HS-27A (cell line): ENCODE data around the gene PDE5A.

Experiments used
- DNase-seq: peaks from one replicate; pipeline ENCODE4 v3.0.0-alpha.2; 2012; ENCODE audit warnings: low read depth, missing footprints

The PDE5A gene

GRCh38 chr4:119521268-119521667, 107.3 kb downstream of the PDE5A start:
- DNase-seq = no peak

DNA sequence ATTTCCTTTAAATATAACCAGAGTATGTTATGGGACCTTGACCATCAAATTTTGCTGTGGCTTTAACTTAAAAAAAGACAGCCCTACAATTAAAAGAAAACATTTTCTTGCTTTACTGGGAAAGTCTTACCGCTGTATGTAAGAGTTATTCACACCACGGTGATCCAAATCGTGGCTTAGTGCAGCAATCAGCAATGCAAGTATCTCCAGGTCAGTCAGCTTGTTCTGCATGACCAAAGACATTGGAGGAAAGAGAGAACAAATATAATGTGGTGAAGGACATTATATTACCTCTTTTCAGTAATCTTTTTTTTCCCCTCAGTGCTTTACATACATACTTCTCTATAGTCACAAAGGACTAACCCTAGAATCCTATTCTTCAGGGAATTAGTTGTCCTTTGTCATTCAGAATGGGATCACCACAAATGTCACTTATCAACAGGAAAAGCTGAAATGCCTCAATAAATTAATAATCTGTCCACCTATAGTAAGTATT, 109.6 kb downstream of the PDE5A start:
- no peak for DNase-seq

- no peak for DNase-seq
Observed at GRCh38 chr4:119518230-119518892, 110.2 kb downstream of the PDE5A start.

- DNase-seq = peak; percentile 24
Observed at GRCh38 chr4:119517361-119518229, 111.0 kb downstream of the PDE5A start.

DNA sequence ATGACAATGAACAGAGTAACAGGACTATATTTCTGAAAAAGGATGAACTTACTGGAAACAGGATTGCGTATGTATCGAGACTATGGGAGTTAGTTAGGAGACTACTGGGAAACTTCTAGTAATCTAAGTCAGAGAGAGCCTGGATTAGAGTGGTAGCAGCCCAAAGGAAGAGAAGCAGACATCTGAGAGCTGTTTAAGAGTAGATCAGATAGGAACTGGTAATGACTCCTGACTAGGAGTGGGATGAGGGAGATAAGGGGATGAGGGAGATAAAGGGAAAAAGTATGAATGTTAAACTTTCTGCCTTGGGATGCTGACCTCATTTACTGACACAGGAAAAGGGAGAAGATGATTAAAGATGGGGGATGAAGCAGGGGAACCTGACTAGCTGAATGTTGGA, 116.2 kb downstream of the PDE5A start:
- no peak for DNase-seq

DNA sequence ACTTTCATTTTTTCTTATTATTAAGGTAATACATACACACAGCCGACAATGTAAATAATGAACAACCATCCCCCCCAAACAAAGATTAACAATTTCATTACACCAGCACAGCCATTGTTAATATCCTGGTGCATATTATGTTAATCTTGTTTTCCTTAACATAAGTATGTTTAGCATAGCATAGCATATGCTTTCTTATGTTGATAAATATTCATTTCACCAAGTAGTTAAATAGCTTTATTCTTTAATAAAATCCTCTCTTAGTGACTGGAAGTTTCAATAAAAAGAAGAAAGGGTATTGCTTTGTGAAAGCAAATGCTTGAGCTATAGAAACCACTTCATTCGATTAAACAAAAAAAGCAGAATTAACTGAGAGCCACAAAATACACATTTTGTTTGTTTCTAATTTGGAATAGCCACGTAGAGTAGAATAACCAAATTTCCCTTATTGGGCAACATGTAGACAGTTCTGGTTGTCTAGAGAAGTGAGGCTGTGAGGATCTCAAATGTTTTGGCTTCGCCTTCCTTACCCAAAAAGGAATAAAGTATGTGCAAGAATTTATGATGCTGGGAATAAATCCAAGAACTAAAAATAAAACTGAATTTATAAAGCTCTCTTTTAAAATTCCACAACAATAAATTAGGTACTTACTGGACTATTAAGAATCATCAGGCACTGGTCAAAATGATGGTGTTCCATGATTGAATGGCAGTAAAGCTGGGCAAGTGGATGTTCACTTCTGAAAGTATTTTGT, 118.0 kb downstream of the PDE5A start:
- no peak for DNase-seq

DNA sequence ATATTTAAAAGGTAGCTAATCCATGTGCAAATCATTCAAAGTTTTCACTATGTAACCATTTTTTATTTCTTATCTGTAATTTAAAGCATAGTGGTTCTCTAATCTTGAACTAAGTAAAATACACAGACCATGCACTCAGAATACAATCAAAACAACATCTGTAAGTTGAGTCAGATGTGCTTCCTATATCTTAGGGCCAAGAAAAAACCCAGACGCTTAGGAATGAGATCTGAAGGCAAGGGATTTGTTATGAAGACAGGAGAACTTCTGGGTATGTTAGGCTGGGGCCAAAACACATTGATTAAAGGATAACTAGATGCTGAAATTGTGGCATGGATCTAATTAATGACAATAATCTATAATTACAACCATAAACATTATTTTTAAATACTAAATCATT, 120.3 kb downstream of the PDE5A start:
- no peak for DNase-seq

- no peak for DNase-seq
Observed at GRCh38 chr4:119506806-119507205, 121.8 kb downstream of the PDE5A start.

GRCh38 chr4:119504616-119505015, 124.0 kb downstream of the PDE5A start:
- DNase-seq = no peak

DNA sequence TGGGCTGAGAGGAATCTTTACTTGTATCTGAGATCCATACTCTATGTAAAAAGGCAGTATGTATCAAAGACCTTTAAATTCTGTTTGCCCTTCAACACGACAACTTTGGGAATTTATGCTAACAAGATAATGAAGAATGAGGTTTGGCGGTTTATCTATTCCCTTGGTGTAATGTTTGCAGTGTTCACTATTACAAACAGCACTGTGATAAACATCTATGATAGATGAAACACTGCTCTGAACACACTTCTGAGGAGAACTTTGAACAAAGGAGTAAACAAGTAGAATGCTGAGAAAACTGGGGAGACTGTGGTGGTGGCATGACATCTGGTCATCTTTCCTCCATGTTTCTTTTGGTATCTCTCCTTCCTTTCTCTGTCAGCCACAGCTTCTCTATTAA, 126.9 kb downstream of the PDE5A start:
- no peak for DNase-seq

GRCh38 chr4:119498527-119498926, 130.1 kb downstream of the PDE5A start:
- no peak for DNase-seq

DNA sequence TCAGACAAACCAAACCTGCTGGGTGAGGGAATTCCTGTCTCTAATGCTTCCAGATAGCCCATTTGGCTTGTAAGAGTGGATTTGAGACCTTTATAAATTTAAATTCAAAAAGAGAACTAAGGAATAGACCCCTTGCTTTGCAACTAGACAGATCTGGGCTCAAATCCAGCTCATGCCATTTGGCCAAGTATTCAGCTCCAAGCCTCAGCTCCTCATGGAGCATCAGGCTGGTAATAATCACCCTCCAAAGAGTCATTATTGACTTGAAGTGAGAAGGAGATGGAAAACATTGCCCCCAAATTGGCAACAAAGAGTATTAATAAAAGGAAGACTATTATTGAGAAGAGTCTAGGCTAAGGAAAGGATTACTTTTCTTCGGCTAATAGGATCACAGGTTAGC, 134.7 kb downstream of the PDE5A start:
- DNase-seq = no peak

GRCh38 chr4:119493419-119493818, 135.2 kb downstream of the PDE5A start:
- DNase-seq = no peak

DNA sequence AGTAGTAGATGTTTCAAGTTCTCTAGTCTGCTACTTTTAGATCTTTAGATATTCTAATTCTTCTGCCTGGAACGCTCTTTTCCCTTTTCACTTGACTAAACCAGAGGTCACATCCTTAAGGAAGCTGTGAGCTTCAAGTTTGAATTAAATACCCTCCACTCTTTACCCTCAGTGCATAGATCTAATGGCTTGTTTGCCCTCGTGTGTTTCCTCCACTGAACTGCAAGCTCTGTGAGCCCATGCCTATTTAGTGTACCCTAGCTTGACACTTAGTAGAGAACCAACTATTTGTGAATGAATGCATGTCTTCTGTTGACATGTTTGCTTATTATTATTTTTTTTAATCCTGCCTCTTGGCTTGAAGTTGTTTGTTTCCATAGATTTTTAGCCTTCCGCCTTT, 138.3 kb downstream of the PDE5A start:
- no peak for DNase-seq

GRCh38 chr4:119489305-119489704, 139.3 kb downstream of the PDE5A start:
- no peak for DNase-seq

DNA sequence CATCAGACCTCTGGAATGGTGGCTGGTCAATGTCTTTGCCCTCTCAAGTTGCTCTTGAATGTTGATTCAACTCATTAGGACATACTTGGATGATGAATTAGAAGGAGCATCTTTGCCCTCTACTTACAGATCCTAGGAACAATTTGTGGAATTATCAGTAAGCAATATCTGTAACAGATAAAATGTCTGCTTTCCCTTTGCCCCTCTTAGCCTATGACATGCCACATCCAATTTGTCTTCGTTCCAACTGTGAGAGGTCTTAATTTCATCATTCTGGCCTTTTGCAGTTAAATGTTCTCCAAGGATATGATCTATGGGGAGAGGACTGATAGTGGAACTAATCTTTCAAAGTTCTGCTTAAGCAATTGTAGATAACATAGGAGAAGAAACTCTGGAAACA, 148.3 kb downstream of the PDE5A start:
- no peak for DNase-seq

DNA sequence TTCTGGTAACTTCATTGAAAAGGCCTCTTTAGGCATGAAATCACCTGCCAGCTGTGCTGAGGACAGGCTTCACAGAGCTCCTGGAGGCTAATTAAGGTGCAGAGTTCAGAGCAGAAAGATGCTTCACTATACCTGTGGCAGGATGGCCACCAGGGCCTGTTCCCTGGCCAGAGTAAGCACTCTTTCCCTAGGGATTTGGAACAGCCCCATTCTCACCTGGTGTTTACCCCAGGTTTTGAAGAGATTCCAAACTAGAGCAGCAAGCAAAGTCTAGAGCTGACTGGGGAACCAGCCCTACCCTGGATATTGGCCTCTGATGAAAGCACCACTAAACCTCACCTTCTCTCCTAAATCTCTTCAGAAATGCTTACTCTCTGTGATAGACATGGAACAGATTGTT, 148.8 kb downstream of the PDE5A start:
- DNase-seq = no peak

DNA sequence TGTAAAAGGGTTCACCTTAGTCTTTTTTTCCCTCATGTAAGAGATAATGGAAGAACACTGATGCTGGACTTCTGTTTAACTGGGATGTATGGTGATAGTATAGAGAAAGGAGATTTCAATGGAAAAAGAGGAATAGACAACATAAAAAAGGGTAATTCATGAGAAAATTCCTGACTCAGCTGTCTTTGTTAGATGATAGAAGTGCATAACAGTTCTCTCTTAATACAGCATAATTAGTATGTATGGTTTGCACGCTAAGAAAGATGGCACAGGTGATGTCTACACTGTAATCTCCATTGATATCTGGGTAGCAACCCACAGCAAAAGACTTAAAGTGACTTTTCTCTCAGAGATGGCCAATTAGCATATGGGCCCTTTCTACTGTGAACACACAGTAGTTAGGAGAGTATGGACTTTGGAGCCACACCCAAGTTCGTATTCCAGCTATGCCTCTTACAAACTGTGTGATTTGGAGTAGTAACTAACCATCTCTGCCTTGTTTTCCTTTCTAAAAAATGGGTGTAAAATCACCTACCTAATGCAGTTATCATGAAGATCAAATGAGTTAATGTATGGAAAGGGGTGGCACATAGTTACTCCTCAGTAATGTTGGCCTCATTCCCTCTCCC, 149.3 kb downstream of the PDE5A start:
- DNase-seq = no peak

GRCh38 chr4:119478446-119479179, 150.0 kb downstream of the PDE5A start:
- DNase-seq = no peak

GRCh38 chr4:119477412-119478053, 151.1 kb downstream of the PDE5A start:
- DNase-seq = no peak

DNA sequence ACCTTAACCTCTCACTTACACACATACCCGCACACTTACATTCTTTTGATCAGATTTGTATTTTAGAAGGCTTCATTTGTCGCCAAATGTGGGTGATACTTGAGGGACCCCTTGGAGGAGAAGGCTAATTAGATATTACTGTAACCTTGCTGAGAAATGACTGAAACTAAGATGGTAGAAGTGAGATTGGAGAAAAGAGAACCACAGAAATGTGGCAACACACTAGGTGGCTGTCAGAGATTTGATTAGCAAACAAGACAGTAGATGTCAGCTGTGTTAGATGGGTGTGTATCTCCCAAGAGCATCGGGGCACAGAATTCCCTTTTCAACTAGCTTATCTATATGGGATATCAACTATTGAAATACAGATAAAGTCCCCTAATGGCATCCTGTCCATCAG, 157.3 kb downstream of the PDE5A start:
- DNase-seq = no peak
